ENCODE data around the gene MAGI3.
"Not testable (repeated sequence)": the region's sequence is repeated elsewhere in the genome, so short reads cannot be mapped to it uniquely, and the experiment has no call there.

- not testable (repeated sequence) for TF ChIP-seq CTCF, POLR2A (IDR thresholded peaks at IDR 0.05)
Observed at GRCh38 chr1:113604466-113604865, 214.2 kb downstream of the MAGI3 start.
